NT2/D1 (cell line): Measurements from ENCODE around the gene ECT2.
"Not testable (repeated sequence)": the region's sequence is repeated elsewhere in the genome, so short reads cannot be mapped to it uniquely, and the experiment has no call there.

Experiments used
- DNase-seq: peaks from one replicate; pipeline ENCODE4 v3.0.0-alpha.2; 2011; ENCODE audit warnings: low read depth, low spot score
- H3K27me3 ChIP-seq: 2 replicates; pipeline ENCODE4 v1.6.0; 2011; ENCODE audit warnings: mild to moderate bottlenecking; ENCODE audit not compliant: insufficient read length, insufficient read depth
- H3K36me3 ChIP-seq: 2 replicates; pipeline ENCODE4 v1.6.1; 2011; ENCODE audit warnings: mild to moderate bottlenecking, low read length, mixed read lengths; ENCODE audit not compliant: insufficient read depth, insufficient read length
- H3K4me1 ChIP-seq: 2 replicates; pipeline ENCODE4 v1.5.1; 2011; ENCODE audit not compliant: insufficient read depth, insufficient read length
- H3K4me3 ChIP-seq: 2 replicates; pipeline ENCODE4 v1.5.1; 2011; ENCODE audit warnings: low read depth; ENCODE audit not compliant: insufficient read length
- H3K9ac ChIP-seq: 2 replicates; pipeline ENCODE4 v1.6.0; 2011; ENCODE audit warnings: low read depth; ENCODE audit not compliant: insufficient read length
- H3K9me3 ChIP-seq: 2 replicates; pipeline ENCODE4 v1.5.1; 2011; ENCODE audit warnings: mild to moderate bottlenecking, low read length; ENCODE audit not compliant: insufficient read depth
- SUZ12 ChIP-seq: IDR thresholded peaks from 2 replicates; pipeline ENCODE4 v1.6.1; 2011; ENCODE audit not compliant: insufficient read length, insufficient read depth; ENCODE audit errors: extremely low read depth
- YY1 ChIP-seq: IDR thresholded peaks from 2 replicates; pipeline ENCODE4 v1.6.1; 2011; ENCODE audit not compliant: insufficient read length, insufficient read depth
- ZNF274 ChIP-seq: IDR thresholded peaks from 2 replicates; pipeline ENCODE4 v1.6.1; 2011; ENCODE audit warnings: mild to moderate bottlenecking, low read depth, low read length

The ECT2 gene

DNA sequence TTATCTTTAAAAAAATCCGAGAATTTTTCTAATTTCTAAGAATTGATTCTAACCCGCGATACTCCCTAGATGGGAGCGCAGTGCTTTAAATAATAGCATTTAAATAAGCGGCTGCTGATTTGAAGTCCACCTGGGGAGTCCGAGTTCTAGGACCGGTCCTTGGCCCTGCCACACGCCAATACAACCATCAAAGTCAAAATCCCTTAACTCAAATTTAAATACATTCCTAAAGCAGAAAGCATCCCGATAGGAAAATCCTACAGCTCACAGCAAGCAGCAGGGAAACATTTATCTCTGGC lies 508 bp upstream of the ECT2 start:
- no peaks in the 10 kb centered on the region for H3K4me1 ChIP-seq

DNA sequence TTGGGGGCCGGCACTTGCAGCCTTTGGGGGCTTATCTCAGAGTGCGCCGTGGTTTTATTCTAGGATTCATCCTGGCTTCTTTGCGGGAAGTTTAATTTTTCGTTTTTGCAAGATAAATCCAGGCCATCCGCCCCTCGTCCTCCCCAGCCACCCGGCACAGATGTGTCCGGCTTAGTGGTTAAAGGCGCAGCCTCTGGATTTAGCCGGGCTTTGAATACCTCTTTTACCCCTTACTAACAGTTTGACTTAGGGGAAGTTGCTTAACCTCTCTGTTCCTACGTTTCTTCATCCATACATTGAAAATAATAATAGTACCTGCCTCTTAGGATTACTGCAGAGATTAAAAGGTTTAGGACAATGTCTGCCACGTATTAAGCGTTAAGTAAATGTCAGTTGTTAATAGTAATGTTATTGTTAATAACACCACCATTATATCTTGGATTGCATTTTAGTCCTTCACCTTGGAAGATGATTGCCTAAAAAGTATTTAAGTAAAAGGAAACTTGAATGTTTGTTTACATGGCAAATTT lies 714 bp downstream of the ECT2 start:
- H3K9me3 ChIP-seq = 0 out of 2 replicates have a peak, but pooled peaks cover 5% of the 10 kb centered on the region
- no peaks in the 10 kb centered on the region for H3K4me1 ChIP-seq
- peak overlapping the region; percentile 81 for H3K4me3 ChIP-seq
- no peak for DNase-seq
- H3K9ac ChIP-seq = peak overlapping the region; percentile 92
- H3K27me3 ChIP-seq = no peaks in the 10 kb centered on the region
- TF ChIP-seq SUZ12 = no peak
- TF ChIP-seq YY1 = no peak
- no peak for TF ChIP-seq ZNF274
- peaks cover 39% of the 10 kb centered on the region for H3K36me3 ChIP-seq

More for the DNA sequence above, 508 bp upstream of the ECT2 start:
- peak overlapping the region; percentile 43 for H3K9ac ChIP-seq
- 0 out of 2 replicates have a peak, but pooled peaks cover 5% of the 10 kb centered on the region for H3K9me3 ChIP-seq
- no peak for TF ChIP-seq YY1
- no peak for TF ChIP-seq SUZ12
- no peak for TF ChIP-seq ZNF274
- DNase-seq = no peak
- H3K4me3 ChIP-seq = peak overlapping the region; percentile 81
- H3K27me3 ChIP-seq = no peaks in the 10 kb centered on the region
- H3K36me3 ChIP-seq = peaks cover 27% of the 10 kb centered on the region

DNA sequence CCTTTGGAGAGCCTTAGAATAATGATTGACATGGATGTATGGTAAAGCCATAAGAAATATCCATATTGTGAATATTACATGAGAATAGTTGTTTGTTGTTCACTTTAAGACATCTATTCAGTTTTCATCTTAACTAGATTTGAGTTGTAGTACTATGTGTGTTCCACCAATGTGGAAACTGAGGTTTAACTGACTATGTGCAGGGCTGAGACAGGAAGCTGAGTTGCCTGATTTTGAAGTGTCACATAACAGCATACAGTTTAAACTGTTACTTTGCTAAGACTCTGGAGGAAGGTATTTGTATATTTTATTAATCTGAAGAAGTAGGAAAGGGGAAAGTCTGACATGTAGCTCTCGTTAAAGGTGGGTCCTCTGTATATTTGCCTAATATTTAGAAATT lies 2.1 kb downstream of the ECT2 start:
- Histone ChIP-seq H3K4me1 (no peaks in the 10 kb centered on the region), H3K9me3 (0 out of 2 replicates have a peak, but pooled peaks cover 5% of the 10 kb centered on the region), H3K9ac (no peak overlapping the region), H3K36me3 (peaks cover 53% of the 10 kb centered on the region), H3K27me3 (no peaks in the 10 kb centered on the region), H3K4me3 (no peak overlapping the region)
- TF ChIP-seq ZNF274 (no peak), YY1 (no peak), SUZ12 (no peak)
- no peak for DNase-seq

DNA sequence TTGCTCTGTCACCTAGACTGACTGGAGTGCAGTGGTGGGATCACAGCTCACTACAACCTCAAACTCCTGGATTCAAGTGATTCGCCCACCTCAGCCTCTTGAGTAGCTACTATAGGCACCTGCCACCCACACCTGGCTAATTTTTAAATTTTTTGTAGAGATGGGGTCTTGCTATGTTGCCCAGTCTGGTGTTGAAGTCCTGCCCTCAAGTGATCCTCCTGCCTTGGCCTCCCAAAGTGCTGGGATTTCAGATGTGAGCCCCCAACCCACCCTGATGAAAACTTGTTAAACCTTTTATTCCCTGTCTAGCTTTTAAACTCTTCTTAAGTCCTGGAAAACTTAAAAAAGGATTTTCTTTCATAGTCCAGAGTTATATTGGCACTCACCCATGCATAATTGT lies 2.6 kb downstream of the ECT2 start:
- TF ChIP-seq YY1 (no peak), SUZ12 (no peak), ZNF274 (no peak)
- Histone ChIP-seq H3K4me1 (no peaks in the 10 kb centered on the region), H3K4me3 (no peak overlapping the region), H3K9me3 (0 out of 2 replicates have a peak, but pooled peaks cover 5% of the 10 kb centered on the region), H3K36me3 (peaks cover 58% of the 10 kb centered on the region), H3K27me3 (no peaks in the 10 kb centered on the region), H3K9ac (no peak overlapping the region)
- DNase-seq = no peak

DNA sequence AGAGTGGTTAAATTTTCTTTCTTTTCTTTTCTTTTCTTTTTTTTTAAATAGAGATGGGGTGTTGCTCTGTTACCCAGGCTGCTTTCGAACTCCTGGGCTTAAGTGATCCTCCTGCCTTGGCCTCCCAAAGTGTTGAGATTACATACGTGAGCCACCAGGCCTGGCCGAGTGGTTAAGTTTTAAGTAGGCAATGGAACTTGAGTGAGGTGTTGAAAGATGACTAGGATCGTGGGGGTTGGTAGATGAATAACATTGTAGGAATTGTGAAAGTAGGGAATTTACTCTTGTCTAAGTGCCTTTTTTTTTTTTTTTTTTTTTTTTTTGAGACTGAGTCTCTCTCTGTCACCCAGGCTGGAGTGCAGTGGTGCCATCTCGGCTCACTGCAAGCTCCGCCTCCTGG lies 9.9 kb downstream of the ECT2 start:
- H3K9ac ChIP-seq, H3K4me1 ChIP-seq, H3K4me3 ChIP-seq, H3K9me3 ChIP-seq, H3K27me3 ChIP-seq, DNase-seq: not testable (repeated sequence)
- H3K36me3 ChIP-seq = peaks cover 95% of the 10 kb centered on the region

DNA sequence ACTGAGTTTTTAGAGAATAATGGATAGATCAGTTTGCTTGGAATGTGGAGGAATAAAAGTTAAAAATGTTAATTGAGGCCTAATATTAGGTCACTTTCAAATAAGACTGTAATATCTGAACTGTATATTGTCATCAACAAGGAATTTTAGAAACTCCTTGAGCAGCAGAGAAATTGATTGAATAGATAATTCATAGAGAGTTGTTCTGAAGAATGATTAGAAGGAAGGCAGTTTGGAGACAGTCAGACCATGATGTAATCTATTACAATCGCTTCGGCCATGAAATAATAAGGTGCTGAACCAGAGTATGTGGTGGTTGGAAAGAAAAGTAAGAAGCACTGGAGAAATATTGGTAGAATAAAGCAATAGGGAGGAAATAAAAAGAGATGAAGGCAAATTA lies 15.7 kb downstream of the ECT2 start:
- TF ChIP-seq SUZ12 = no peak
- TF ChIP-seq YY1 = no peak
- no peak for TF ChIP-seq ZNF274
- Histone ChIP-seq H3K9ac (no peak overlapping the region), H3K4me3 (no peak overlapping the region), H3K4me1 (no peaks in the 10 kb centered on the region), H3K27me3 (no peaks in the 10 kb centered on the region), H3K36me3 (peaks cover 95% of the 10 kb centered on the region), H3K9me3 (no peaks in the 10 kb centered on the region)
- DNase-seq = no peak

DNA sequence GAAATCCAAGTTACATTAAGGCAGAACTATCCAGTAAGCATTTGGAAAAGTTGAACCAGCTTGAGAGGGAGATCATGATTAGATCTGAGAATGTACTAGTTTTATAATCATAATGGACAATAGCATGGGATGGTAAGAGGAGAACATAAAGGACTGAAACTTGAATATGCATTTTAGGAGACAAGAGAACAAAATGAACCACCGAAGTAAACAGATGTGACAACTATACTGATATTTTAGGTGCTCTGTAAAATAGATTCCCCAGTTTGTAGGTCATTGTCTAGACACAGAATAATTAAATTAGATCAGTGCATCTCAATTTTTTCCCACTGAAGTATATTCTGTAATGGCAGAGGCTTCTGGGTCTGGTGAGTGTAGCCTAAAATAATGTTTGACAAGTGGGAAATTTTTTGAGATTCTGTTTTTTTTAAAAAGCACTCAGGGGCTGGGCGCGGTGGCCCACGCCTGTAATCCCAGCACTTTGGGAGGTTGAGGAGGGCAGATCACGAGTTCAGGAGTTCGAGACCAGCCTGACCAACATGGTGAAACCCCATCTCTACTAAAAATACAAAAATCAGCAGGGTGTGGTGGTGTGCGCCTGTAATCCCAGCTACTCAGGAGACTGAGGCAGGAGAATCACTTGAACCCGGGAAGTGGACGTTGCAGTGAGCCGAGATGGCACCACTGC lies 16.3 kb downstream of the ECT2 start:
- no peak for TF ChIP-seq SUZ12
- no peak for TF ChIP-seq ZNF274
- no peak for TF ChIP-seq YY1

DNA sequence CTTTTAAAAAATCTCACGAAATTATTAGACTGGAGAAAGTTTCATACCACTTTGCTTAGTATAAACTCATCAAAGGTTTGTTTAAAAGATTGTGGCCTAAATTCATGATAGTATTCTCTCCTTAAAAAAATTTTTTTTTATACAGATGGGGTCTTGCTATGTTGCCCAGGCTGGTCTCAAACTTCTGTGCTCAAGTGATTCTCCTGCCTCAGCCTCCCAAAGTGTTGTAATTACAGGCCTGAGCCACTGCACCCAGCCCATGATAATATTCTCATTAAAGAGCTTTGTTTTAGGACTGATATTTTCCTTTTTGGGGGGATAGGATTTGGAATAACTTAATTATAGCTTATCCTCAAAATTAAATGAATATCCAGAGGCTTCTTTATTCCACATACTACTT lies 19.9 kb downstream of the ECT2 start:
- H3K9ac ChIP-seq = no peak overlapping the region
- H3K4me3 ChIP-seq = no peak overlapping the region
- no peak for DNase-seq
- no peaks in the 10 kb centered on the region for H3K4me1 ChIP-seq
- H3K27me3 ChIP-seq = no peaks in the 10 kb centered on the region
- TF ChIP-seq SUZ12 = no peak
- TF ChIP-seq ZNF274 = no peak
- no peak for TF ChIP-seq YY1
- peaks cover 88% of the 10 kb centered on the region for H3K36me3 ChIP-seq
- H3K9me3 ChIP-seq = no peaks in the 10 kb centered on the region

More for the DNA sequence above, 16.3 kb downstream of the ECT2 start:
- no peak for DNase-seq
- Histone ChIP-seq H3K4me3 (no peak overlapping the region), H3K4me1 (no peaks in the 10 kb centered on the region), H3K36me3 (peaks cover 92% of the 10 kb centered on the region), H3K27me3 (no peaks in the 10 kb centered on the region), H3K9ac (no peak overlapping the region), H3K9me3 (no peaks in the 10 kb centered on the region)
